Measurements from ENCODE around the gene PSMC6.

PSMC6 gene

DNA sequence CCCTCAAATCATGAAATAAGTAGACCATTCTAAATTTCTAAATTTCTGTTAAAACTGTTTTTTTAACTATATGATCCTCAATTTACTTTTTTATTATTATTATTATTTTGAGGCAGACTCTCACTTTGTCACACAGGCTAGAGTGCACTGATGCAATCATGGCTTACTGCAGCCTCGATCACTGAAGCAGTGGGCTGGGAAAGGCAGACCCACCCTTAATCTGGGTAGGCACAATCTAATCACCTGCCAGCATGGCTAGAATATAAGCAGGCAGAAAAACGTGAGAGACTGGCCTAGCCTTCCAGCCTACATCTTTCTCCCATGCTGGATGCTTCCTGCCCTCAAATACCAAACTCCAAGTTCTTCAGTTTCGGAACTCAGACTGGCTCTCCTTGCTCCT lies 14.0 kb upstream of the PSMC6 start:
- peak; percentile 18 for DNase-seq (ENCODE audit: low read depth)
- Histone ChIP-seq H3K4me3 (ENCODE audit: low read length) (no peak overlapping the region), H3K9ac (ENCODE audit: low read length) (no peak overlapping the region), H3K36me3 (ENCODE audit: control insufficient read depth, insufficient read depth, low read length, severe bottlenecking) (no peaks in the 10 kb centered on the region), H3K27me3 (replicated peaks; ENCODE audit: control insufficient read depth, insufficient read depth, low read length) (no peaks in the 10 kb centered on the region), H3K9me3 (ENCODE audit: control insufficient read depth, low read length) (no peaks in the 10 kb centered on the region), H3K4me1 (ENCODE audit: control insufficient read depth, insufficient read depth, low read length) (peaks cover 31% of the 10 kb centered on the region)

DNA sequence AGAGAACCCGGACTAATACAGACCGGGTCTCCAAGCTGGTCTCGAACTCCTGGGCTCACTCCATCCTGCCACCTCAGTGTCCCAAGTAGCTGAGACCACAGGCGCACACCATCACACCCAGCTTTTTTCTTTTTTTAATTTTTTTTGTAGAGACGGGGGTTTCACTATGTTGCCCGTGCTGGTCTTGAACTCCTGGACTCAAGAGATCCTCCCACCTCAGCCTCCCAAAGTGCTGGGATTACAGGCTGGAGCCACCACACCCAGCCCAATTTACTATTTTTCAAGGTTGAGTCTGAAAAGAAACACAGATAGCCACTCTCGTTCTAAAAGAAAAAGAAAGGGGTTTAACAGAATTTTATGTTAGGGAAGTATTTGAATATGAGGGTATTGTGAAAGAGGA lies 13.5 kb upstream of the PSMC6 start:
- DNase-seq (ENCODE audit: low read depth) = no peak
- H3K4me3 ChIP-seq (ENCODE audit: low read length) = no peak overlapping the region
- no peaks in the 10 kb centered on the region for H3K9me3 ChIP-seq (ENCODE audit: control insufficient read depth, low read length)
- peaks cover 31% of the 10 kb centered on the region for H3K4me1 ChIP-seq (ENCODE audit: control insufficient read depth, insufficient read depth, low read length)
- no peak overlapping the region for H3K9ac ChIP-seq (ENCODE audit: low read length)
- no peaks in the 10 kb centered on the region for H3K36me3 ChIP-seq (ENCODE audit: control insufficient read depth, insufficient read depth, low read length, severe bottlenecking)
- H3K27me3 ChIP-seq (replicated peaks; ENCODE audit: control insufficient read depth, insufficient read depth, low read length) = no peaks in the 10 kb centered on the region

GRCh38 chr14:52694761-52695480 lies 12.1 kb upstream of the PSMC6 start:
- Histone ChIP-seq H3K27me3 (replicated peaks; ENCODE audit: control insufficient read depth, insufficient read depth, low read length) (no peaks in the 10 kb centered on the region), H3K4me1 (ENCODE audit: control insufficient read depth, insufficient read depth, low read length) (peaks cover 31% of the 10 kb centered on the region), H3K36me3 (ENCODE audit: control insufficient read depth, insufficient read depth, low read length, severe bottlenecking) (no peaks in the 10 kb centered on the region), H3K4me3 (ENCODE audit: low read length) (peak overlapping the region; percentile 96), H3K9ac (ENCODE audit: low read length) (peak overlapping the region; percentile 96), H3K9me3 (ENCODE audit: control insufficient read depth, low read length) (no peaks in the 10 kb centered on the region)
- DNase-seq (ENCODE audit: low read depth) = peak; percentile 67

DNA sequence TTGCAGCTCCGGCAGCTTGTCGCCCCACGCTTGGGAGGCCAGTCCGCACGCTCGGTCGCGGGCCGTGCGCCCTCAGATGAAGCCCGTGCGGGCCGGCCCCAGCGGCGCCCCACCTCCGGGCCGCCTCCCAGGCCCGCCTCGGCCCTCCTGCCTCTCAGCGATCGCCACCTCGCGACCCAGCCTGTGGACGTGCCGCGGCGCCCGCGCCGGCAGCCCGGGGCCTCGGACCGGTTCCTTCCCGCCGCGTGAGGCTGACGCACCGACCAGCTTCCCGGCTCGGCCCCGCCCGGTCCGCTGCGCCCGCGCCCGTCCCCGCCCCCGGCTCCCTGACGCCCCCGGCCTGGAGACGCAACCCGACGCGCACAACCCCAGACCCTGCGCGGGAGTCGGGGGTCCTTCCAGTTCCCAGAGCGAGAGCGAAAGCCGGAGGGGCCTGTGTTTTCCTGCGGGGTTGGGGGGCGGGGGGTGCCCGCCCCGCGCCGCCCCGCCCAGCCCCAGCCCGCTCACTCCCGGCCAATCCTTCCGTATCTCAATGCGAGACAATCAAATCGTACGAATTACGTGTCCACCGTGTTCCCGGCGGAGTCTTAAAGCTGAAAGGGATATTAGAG lies 11.4 kb upstream of the PSMC6 start, which contains the start of gene ERO1A:
ERO1A (minus strand) TSS at position 78 of the 611 bp plus-strand sequence; CDS start at position 1, 77 bp downstream.
- DNase-seq (ENCODE audit: low read depth) = peak; percentile 94
- Histone ChIP-seq H3K9me3 (ENCODE audit: control insufficient read depth, low read length) (no peaks in the 10 kb centered on the region), H3K27me3 (replicated peaks; ENCODE audit: control insufficient read depth, insufficient read depth, low read length) (no peaks in the 10 kb centered on the region), H3K36me3 (ENCODE audit: control insufficient read depth, insufficient read depth, low read length, severe bottlenecking) (no peaks in the 10 kb centered on the region), H3K4me3 (ENCODE audit: low read length) (peak within 1 kb of the TSS; percentile 96), H3K9ac (ENCODE audit: low read length) (peak within 1 kb of the TSS; percentile 96), H3K4me1 (ENCODE audit: control insufficient read depth, insufficient read depth, low read length) (peaks cover 31% of the 10 kb centered on the region)

- Histone ChIP-seq H3K4me3 (ENCODE audit: low read length) (no peak overlapping the region), H3K36me3 (ENCODE audit: control insufficient read depth, insufficient read depth, low read length, severe bottlenecking) (no peaks in the 10 kb centered on the region), H3K4me1 (ENCODE audit: control insufficient read depth, insufficient read depth, low read length) (peaks cover 7% of the 10 kb centered on the region), H3K9ac (ENCODE audit: low read length) (no peak overlapping the region), H3K27me3 (replicated peaks; ENCODE audit: control insufficient read depth, insufficient read depth, low read length) (no peaks in the 10 kb centered on the region), H3K9me3 (ENCODE audit: control insufficient read depth, low read length) (no peaks in the 10 kb centered on the region)
- peak; percentile 35 for DNase-seq (ENCODE audit: low read depth)
These were observed 6.3 kb upstream of the PSMC6 start for GRCh38 chr14:52700701-52701172.

- Histone ChIP-seq H3K9me3 (ENCODE audit: control insufficient read depth, low read length) (no peaks in the 10 kb centered on the region), H3K36me3 (ENCODE audit: control insufficient read depth, insufficient read depth, low read length, severe bottlenecking) (no peaks in the 10 kb centered on the region), H3K4me1 (ENCODE audit: control insufficient read depth, insufficient read depth, low read length) (peaks cover 5% of the 10 kb centered on the region), H3K4me3 (ENCODE audit: low read length) (no peak overlapping the region), H3K9ac (ENCODE audit: low read length) (no peak overlapping the region), H3K27me3 (replicated peaks; ENCODE audit: control insufficient read depth, insufficient read depth, low read length) (no peaks in the 10 kb centered on the region)
- DNase-seq (ENCODE audit: low read depth) = no peak
These were observed 5.8 kb upstream of the PSMC6 start for GRCh38 chr14:52701223-52701622.

- no peak overlapping the region for H3K4me3 ChIP-seq (ENCODE audit: low read length)
- H3K36me3 ChIP-seq (ENCODE audit: control insufficient read depth, insufficient read depth, low read length, severe bottlenecking) = peaks cover under 1% of the 10 kb centered on the region
- no peaks in the 10 kb centered on the region for H3K9me3 ChIP-seq (ENCODE audit: control insufficient read depth, low read length)
- no peak overlapping the region for H3K9ac ChIP-seq (ENCODE audit: low read length)
- peak; percentile 94 for DNase-seq (ENCODE audit: low read depth)
- peaks cover 10% of the 10 kb centered on the region for H3K4me1 ChIP-seq (ENCODE audit: control insufficient read depth, insufficient read depth, low read length)
- no peaks in the 10 kb centered on the region for H3K27me3 ChIP-seq (replicated peaks; ENCODE audit: control insufficient read depth, insufficient read depth, low read length)
These were observed 3.8 kb upstream of the PSMC6 start for GRCh38 chr14:52703225-52703624.

DNA sequence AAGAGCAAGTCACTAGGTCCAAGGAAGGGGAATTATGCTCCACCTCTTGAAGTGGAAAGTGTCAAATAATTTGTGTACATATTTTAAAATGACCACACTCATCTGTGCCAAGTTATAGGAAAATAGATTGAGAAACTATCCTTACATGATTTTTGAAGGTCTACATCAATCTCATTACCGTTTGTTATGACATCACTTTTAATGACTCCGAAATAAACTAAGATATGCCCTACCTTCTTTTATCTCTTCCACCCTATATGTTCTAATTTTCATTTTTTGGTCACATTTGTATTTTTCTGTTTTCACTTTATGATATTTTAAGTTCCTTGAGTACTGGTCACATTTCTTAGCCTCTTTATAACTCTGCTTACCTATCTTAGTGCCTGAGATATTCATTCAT lies 3.3 kb upstream of the PSMC6 start:
- Histone ChIP-seq H3K4me1 (ENCODE audit: control insufficient read depth, insufficient read depth, low read length) (peaks cover 14% of the 10 kb centered on the region), H3K9me3 (ENCODE audit: control insufficient read depth, low read length) (no peaks in the 10 kb centered on the region), H3K27me3 (replicated peaks; ENCODE audit: control insufficient read depth, insufficient read depth, low read length) (no peaks in the 10 kb centered on the region), H3K36me3 (ENCODE audit: control insufficient read depth, insufficient read depth, low read length, severe bottlenecking) (peaks cover 5% of the 10 kb centered on the region), H3K9ac (ENCODE audit: low read length) (no peak overlapping the region), H3K4me3 (ENCODE audit: low read length) (no peak overlapping the region)
- DNase-seq (ENCODE audit: low read depth) = no peak

GRCh38 chr14:52706286-52706685 lies 714 bp upstream of the PSMC6 start:
- peak overlapping the region; percentile 99 for H3K9ac ChIP-seq (ENCODE audit: low read length)
- H3K4me1 ChIP-seq (ENCODE audit: control insufficient read depth, insufficient read depth, low read length) = peaks cover 34% of the 10 kb centered on the region
- peaks cover 30% of the 10 kb centered on the region for H3K36me3 ChIP-seq (ENCODE audit: control insufficient read depth, insufficient read depth, low read length, severe bottlenecking)
- no peak for DNase-seq (ENCODE audit: low read depth)
- H3K9me3 ChIP-seq (ENCODE audit: control insufficient read depth, low read length) = no peaks in the 10 kb centered on the region
- no peaks in the 10 kb centered on the region for H3K27me3 ChIP-seq (replicated peaks; ENCODE audit: control insufficient read depth, insufficient read depth, low read length)
- H3K4me3 ChIP-seq (ENCODE audit: low read length) = peak overlapping the region; percentile 91

DNA sequence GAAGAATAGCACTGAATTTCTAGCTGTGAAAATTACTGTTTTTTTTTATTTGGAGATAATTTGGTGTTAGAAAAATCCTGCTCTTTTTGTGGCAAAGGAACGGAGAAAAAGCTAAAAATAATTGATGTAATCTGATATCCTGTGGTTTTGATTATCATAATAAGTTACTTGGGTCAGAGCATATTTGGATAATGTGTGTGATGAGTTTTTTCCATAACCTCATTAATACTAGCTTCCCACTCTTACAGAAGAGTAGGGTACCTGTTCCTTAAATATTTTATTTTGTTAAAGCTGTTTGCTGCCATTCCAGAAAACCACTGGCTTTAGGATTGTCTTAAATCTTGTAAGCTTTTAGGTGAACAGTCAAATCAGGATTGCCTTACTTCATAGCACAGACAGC lies 4.7 kb downstream of the PSMC6 start:
- no peaks in the 10 kb centered on the region for H3K9me3 ChIP-seq (ENCODE audit: control insufficient read depth, low read length)
- peaks cover 82% of the 10 kb centered on the region for H3K36me3 ChIP-seq (ENCODE audit: control insufficient read depth, insufficient read depth, low read length, severe bottlenecking)
- H3K4me3 ChIP-seq (ENCODE audit: low read length) = no peak overlapping the region
- H3K27me3 ChIP-seq (replicated peaks; ENCODE audit: control insufficient read depth, insufficient read depth, low read length) = no peaks in the 10 kb centered on the region
- H3K9ac ChIP-seq (ENCODE audit: low read length) = no peak overlapping the region
- H3K4me1 ChIP-seq (ENCODE audit: control insufficient read depth, insufficient read depth, low read length) = peaks cover 37% of the 10 kb centered on the region
- DNase-seq (ENCODE audit: low read depth) = peak; percentile 30

- Histone ChIP-seq H3K4me3 (ENCODE audit: low read length) (no peak overlapping the region), H3K4me1 (ENCODE audit: control insufficient read depth, insufficient read depth, low read length) (peaks cover 8% of the 10 kb centered on the region), H3K9ac (ENCODE audit: low read length) (no peak overlapping the region), H3K27me3 (replicated peaks; ENCODE audit: control insufficient read depth, insufficient read depth, low read length) (no peaks in the 10 kb centered on the region), H3K9me3 (ENCODE audit: control insufficient read depth, low read length) (no peaks in the 10 kb centered on the region), H3K36me3 (ENCODE audit: control insufficient read depth, insufficient read depth, low read length, severe bottlenecking) (peaks cover 95% of the 10 kb centered on the region)
- no peak for DNase-seq (ENCODE audit: low read depth)
These were observed 9.2 kb downstream of the PSMC6 start for GRCh38 chr14:52716155-52716554.
